Embryonic facial prominence (tissue), 1 donor: ENCODE results near the gene CYP2U1.
"Not testable (repeated sequence)": the region's sequence is repeated elsewhere in the genome, so short reads cannot be mapped to it uniquely, and the experiment has no call there.

Experiments used
- DNase-seq: peaks from one replicate; pipeline ENCODE4 v3.0.0-alpha.2; 2016; ENCODE audit errors: extremely low spot score

Gene CYP2U1

GRCh38 chr4:107917500-107917899 lies 13.8 kb upstream of the CYP2U1 start:
- no peak for DNase-seq

GRCh38 chr4:107922486-107923473 lies 8.6 kb upstream of the CYP2U1 start:
- no peak for DNase-seq

- not testable (repeated sequence) for DNase-seq
Measured at GRCh38 chr4:107925713-107926112, 5.6 kb upstream of the CYP2U1 start.

DNA sequence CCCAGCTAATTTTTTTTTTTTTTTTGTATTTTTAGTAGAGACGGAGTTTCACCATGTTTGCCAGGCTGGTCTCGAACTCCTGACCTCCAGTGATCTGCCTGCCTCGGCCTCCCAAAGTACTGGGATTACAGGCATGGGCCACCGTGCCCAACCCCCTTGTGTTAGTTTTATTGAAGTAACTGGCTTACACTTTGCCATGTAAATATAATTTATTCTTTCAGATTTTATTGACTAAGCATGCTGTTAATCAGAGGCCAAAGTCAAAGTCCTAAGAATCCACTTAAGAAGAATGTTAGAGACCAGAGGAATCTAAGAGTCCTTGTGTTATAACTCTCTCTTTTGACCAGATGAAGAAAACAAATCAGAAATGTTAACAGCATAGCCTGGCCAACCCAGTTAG lies 4.5 kb upstream of the CYP2U1 start:
- not testable (repeated sequence) for DNase-seq

GRCh38 chr4:107931775-107932321 lies 499 bp downstream of the CYP2U1 start:
- no peak for DNase-seq

DNA sequence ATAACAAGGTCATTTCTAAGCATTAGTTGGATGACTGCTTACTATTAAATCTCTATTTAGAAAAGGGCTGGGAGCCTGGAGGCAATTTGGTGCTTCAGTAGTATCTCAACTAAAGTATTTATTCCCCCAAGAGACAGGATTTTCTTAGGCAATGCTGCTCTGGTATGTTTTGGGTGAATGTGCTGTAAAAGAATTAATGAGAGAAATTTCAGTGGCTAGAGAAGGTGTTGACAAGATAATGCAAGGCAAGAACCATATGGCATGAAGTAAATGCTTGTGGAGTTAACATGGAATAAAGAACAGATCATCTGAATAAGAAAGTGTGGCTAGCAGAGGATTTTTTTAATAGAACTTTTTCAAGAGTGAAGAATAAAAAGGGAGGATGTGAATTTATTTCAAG lies 3.9 kb downstream of the CYP2U1 start:
- no peak for DNase-seq

- no peak for DNase-seq
Measured at GRCh38 chr4:107937040-107937439, 5.7 kb downstream of the CYP2U1 start.

GRCh38 chr4:107939307-107939706 lies 8.0 kb downstream of the CYP2U1 start:
- DNase-seq = no peak

- DNase-seq = no peak
Measured at GRCh38 chr4:107945809-107946208, 14.5 kb downstream of the CYP2U1 start.

DNA sequence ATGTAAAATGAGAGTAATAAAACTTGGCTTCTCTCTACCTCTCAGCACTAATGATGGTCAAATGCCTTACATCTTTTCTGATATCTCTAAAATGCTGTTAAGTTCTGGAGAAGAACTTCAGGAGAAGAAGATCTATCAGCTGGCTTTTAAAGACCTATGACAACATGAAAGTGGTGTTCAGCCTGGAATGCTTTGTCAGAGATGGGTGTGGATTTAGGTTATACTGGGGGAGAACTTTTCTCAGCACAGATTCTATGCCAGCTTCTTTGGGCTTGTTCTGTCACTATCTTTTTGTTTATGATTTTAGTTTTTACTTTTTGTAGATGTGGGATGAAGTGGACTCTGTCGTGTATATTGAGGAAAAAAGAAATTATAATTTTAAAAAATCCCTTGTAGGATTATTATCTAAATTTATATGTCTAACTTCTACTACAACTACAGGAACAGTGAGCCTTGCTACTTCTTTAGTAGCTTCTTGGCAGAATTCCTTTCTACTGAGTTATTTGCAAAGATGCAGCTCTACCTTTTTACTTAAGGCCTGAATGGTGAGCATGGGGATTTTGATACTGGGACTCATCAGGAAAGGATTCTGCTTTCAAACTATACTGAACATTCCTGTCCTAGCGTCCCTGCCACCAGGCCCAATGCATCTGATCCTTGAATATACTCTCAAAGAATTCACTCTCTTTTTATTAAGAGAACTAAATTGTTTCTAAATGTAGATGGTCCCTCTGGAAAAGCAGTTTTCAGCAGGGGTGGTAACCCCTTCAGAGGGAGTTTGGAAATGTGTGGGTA lies 19.6 kb downstream of the CYP2U1 start:
- no peak for DNase-seq

DNA sequence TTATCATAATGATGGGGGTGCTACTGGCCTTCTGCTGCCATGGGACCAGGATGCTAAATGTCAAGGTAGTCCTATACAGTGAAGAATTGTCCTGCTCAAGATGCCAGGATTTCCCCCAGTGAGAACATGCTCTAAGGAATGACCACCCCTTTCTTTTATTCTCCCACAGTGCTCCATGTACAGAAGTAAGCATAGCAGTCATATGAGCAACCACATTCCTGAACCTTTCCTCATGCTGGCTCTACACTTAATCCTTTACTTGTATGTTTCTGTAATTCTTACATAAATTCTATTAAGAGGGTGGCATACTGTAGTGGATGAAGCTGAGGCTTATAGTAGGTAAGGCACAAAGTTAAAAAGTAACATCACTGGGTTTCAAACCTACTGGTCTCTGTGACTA lies 20.2 kb downstream of the CYP2U1 start:
- no peak for DNase-seq

- no peak for DNase-seq
Measured at GRCh38 chr4:107956011-107956410, 24.7 kb downstream of the CYP2U1 start.

DNA sequence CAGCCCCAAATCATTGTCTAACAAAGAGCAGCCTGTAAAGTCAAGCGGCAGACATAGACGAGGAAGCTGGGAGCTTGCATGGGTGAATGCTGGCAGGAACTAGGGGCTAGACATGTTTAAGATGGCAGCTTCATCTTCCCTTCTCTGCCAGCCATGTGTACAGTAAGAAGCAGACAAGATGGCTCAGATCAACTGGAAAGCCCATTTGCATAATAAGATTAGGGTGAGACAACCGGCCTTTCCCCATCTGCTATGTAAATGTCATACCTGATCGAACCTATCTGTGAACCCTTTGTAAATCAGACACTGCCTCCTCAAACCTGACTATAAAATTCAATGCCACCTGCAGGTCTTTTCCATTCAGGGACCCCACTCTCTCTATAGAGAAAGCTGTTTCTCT lies 35.6 kb downstream of the CYP2U1 start:
- no peak for DNase-seq

GRCh38 chr4:107967519-107967918 lies 36.2 kb downstream of the CYP2U1 start:
- DNase-seq = not testable (repeated sequence)

GRCh38 chr4:107967921-107968320 lies 36.6 kb downstream of the CYP2U1 start:
- DNase-seq = not testable (repeated sequence)

DNA sequence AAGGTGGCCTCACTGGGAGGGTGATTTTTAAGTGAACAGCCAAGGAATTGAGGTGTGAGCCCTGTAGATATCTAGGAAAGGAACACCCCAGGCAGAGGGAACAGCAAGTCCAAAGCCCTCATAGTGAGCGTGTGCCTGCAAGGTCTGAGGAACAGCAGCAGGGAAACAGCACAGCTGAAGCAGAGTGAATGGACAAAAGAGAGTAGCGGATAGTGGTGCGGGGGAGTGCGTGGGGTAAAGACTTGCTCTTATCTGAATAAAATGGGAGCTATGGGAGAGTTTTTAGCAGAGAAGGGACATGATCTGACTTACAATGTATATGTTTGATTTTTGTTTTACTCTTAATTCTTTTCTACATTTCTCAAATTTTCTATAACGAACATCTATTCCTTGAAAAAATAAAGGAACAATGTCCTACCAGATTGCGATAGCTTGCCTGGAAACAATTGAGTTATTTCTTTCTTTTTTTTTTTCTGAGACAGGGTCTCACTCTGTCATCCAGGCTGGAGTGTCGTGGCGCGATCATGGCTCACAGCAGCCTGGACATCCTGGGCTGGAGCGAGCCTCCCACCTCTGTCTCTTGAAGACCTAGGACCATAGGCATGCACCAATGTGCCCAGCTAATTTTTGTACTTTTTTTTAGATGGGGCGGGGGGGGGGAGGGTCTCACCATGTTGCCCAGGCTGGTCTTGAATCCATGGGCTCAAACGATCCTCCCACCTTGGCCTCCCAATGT lies 38.9 kb downstream of the CYP2U1 start:
- DNase-seq = no peak

DNA sequence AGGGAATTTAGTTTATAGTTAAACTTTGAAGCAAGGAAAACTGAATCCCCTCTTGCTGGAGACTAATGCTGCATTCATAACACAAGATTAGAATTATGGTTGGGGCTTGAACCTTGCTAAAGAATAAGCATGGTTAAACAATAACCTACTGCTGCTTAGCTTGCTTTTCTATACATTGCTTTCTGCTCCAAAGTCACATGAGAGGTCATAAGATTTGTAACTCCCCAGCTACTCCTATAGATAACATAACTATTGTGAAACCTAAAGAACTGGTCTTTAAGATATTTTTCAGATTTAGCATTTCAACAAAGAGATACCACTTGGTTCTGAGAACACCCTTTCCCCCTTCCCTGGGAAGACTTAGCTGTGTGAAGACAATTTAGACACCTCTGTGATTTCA lies 41.3 kb downstream of the CYP2U1 start:
- DNase-seq = no peak

- DNase-seq = no peak
Measured at GRCh38 chr4:107974523-107974922, 43.2 kb downstream of the CYP2U1 start.

DNA sequence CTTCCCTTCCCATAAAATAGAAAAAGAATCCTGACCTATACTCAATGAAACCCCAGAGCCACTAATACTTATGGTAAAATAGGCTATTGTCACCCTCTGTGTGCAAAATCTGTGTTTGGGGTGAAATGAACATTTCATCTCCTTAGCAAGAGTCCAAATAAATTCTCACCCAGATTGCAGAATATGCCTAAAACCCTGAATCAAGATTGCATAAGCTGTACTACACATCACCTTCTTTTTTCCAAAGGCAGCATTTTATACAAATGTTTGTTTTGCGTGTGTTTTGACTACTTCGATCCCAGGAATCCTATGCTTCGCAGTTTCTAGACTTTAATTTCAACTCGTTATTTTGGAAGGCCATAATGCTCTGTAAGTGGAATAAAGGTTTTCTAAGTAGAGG lies 46.1 kb downstream of the CYP2U1 start:
- DNase-seq = no peak

DNA sequence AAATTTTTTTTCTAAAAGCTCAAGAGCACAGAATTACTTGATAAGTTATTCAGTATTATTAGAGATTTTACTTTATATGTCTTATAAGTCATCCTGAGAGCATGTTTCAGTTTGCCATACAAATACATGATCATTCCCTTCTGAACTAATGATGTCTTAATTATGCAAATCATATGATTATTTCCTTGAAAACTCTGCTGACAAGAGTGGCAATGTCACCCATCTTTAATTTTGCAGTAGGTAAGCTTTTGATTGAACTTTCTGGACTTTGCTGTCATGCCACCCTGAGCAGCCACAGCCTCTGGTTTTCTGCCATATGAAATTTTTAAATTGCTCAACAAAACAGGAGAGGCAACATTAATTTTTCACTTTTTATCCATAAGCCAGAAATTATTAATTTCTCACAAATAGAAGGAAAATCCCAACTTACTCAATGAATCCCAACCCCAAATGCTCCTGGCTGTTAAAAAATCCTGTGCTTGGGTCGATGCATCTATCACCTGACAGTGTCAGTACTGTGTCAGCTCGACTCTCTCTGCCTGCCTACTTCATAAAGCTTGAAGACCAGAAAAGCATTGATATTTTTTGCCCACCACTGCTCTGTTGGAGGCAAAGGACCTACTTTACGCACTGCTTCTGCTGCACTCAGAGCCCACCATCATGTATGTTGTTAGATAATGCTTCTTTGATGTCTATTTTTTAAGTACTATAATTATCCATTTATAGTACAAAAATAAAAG lies 46.8 kb downstream of the CYP2U1 start:
- no peak for DNase-seq
